ENCODE data around the gene PRKD2.
A peak's percentile ranks its signal among the peaks of the same experiment; 100 is the strongest.
"Not testable (repeated sequence)": the region's sequence is repeated elsewhere in the genome, so short reads cannot be mapped to it uniquely, and the experiment has no call there.

The PRKD2 gene

GRCh38 chr19:46717716-46718143 lies 816 bp upstream of the PRKD2 start:
- peaks cover 9% of the 10 kb centered on the region for H3K4me1 ChIP-seq (ENCODE audit: control insufficient read depth, insufficient read depth, low read length, unreplicated experiment)

GRCh38 chr19:46716672-46717033 lies 261 bp downstream of the PRKD2 start:
- peak overlapping the region; percentile 91 for H3K4me3 ChIP-seq (ENCODE audit: low read depth, low read length)
- peak overlapping the region; percentile 25 for H2AFZ ChIP-seq (ENCODE audit: low read length, unreplicated experiment)
- no peaks in the 10 kb centered on the region for H3K36me3 ChIP-seq (ENCODE audit: insufficient read depth, low read length)
- H3K27ac ChIP-seq (ENCODE audit: low read depth, low read length) = peak overlapping the region; percentile 34; the same call in 1 of the 2 replicates
- H3K79me2 ChIP-seq (ENCODE audit: control insufficient read depth, insufficient read depth, low read length, unreplicated experiment) = peaks cover 30% of the 10 kb centered on the region
- H3K4me1 ChIP-seq (ENCODE audit: control insufficient read depth, insufficient read depth, low read length, unreplicated experiment) = peaks cover 9% of the 10 kb centered on the region
- H3K27me3 ChIP-seq (ENCODE audit: insufficient read depth, low read length) = no peaks in the 10 kb centered on the region

More at GRCh38 chr19:46717716-46718143, 816 bp upstream of the PRKD2 start:
- Histone ChIP-seq H3K4me3 (ENCODE audit: low read depth, low read length) (peak overlapping the region; percentile 91), H2AFZ (ENCODE audit: low read length, unreplicated experiment) (no peak overlapping the region), H3K27ac (ENCODE audit: low read depth, low read length) (no peak overlapping the region), H3K27me3 (ENCODE audit: insufficient read depth, low read length) (no peaks in the 10 kb centered on the region), H3K36me3 (ENCODE audit: insufficient read depth, low read length) (no peaks in the 10 kb centered on the region), H3K79me2 (ENCODE audit: control insufficient read depth, insufficient read depth, low read length, unreplicated experiment) (peaks cover 30% of the 10 kb centered on the region)

GRCh38 chr19:46715975-46716671 lies 791 bp downstream of the PRKD2 start:
- H3K4me3 ChIP-seq (ENCODE audit: low read depth, low read length) = peak overlapping the region; percentile 91
- H3K36me3 ChIP-seq (ENCODE audit: insufficient read depth, low read length) = no peaks in the 10 kb centered on the region
- H3K4me1 ChIP-seq (ENCODE audit: control insufficient read depth, insufficient read depth, low read length, unreplicated experiment) = peaks cover 9% of the 10 kb centered on the region
- no peaks in the 10 kb centered on the region for H3K27me3 ChIP-seq (ENCODE audit: insufficient read depth, low read length)
- H3K79me2 ChIP-seq (ENCODE audit: control insufficient read depth, insufficient read depth, low read length, unreplicated experiment) = peaks cover 30% of the 10 kb centered on the region
- peak overlapping the region; percentile 25 for H2AFZ ChIP-seq (ENCODE audit: low read length, unreplicated experiment)
- H3K27ac ChIP-seq (ENCODE audit: low read depth, low read length) = peak overlapping the region; percentile 34; the same call in 1 of the 2 replicates

GRCh38 chr19:46715620-46715974 lies 1.3 kb downstream of the PRKD2 start:
- peak overlapping the region; percentile 59; the same call in 1 of the 2 replicates for H3K27ac ChIP-seq (ENCODE audit: low read depth, low read length)
- H3K4me1 ChIP-seq (ENCODE audit: control insufficient read depth, insufficient read depth, low read length, unreplicated experiment) = peaks cover 9% of the 10 kb centered on the region
- H3K79me2 ChIP-seq (ENCODE audit: control insufficient read depth, insufficient read depth, low read length, unreplicated experiment) = peaks cover 30% of the 10 kb centered on the region
- H3K4me3 ChIP-seq (ENCODE audit: low read depth, low read length) = peak overlapping the region; percentile 91
- no peaks in the 10 kb centered on the region for H3K27me3 ChIP-seq (ENCODE audit: insufficient read depth, low read length)
- H2AFZ ChIP-seq (ENCODE audit: low read length, unreplicated experiment) = no peak overlapping the region
- H3K36me3 ChIP-seq (ENCODE audit: insufficient read depth, low read length) = no peaks in the 10 kb centered on the region

GRCh38 chr19:46714444-46715106 lies 2.3 kb downstream of the PRKD2 start:
- Histone ChIP-seq H3K4me3 (ENCODE audit: low read depth, low read length) (peak overlapping the region; percentile 91), H3K27me3 (ENCODE audit: insufficient read depth, low read length) (no peaks in the 10 kb centered on the region), H2AFZ (ENCODE audit: low read length, unreplicated experiment) (no peak overlapping the region), H3K27ac (ENCODE audit: low read depth, low read length) (peak overlapping the region; percentile 59), H3K4me1 (ENCODE audit: control insufficient read depth, insufficient read depth, low read length, unreplicated experiment) (peaks cover 9% of the 10 kb centered on the region), H3K79me2 (ENCODE audit: control insufficient read depth, insufficient read depth, low read length, unreplicated experiment) (peaks cover 30% of the 10 kb centered on the region), H3K36me3 (ENCODE audit: insufficient read depth, low read length) (no peaks in the 10 kb centered on the region)

GRCh38 chr19:46713781-46714443 lies 3.0 kb downstream of the PRKD2 start:
- H3K27ac ChIP-seq (ENCODE audit: low read depth, low read length) = peak overlapping the region; percentile 59
- H3K4me3 ChIP-seq (ENCODE audit: low read depth, low read length) = peak overlapping the region; percentile 91
- H2AFZ ChIP-seq (ENCODE audit: low read length, unreplicated experiment) = peak overlapping the region; percentile 25
- peaks cover 9% of the 10 kb centered on the region for H3K4me1 ChIP-seq (ENCODE audit: control insufficient read depth, insufficient read depth, low read length, unreplicated experiment)
- H3K36me3 ChIP-seq (ENCODE audit: insufficient read depth, low read length) = no peaks in the 10 kb centered on the region
- H3K27me3 ChIP-seq (ENCODE audit: insufficient read depth, low read length) = no peaks in the 10 kb centered on the region
- peaks cover 30% of the 10 kb centered on the region for H3K79me2 ChIP-seq (ENCODE audit: control insufficient read depth, insufficient read depth, low read length, unreplicated experiment)

GRCh38 chr19:46712768-46713338 lies 4.1 kb downstream of the PRKD2 start:
- H3K4me3 ChIP-seq (ENCODE audit: low read depth, low read length); H3K27me3 ChIP-seq (ENCODE audit: insufficient read depth, low read length); H3K27ac ChIP-seq (ENCODE audit: low read depth, low read length); H2AFZ ChIP-seq (ENCODE audit: low read length, unreplicated experiment); H3K4me1 ChIP-seq (ENCODE audit: control insufficient read depth, insufficient read depth, low read length, unreplicated experiment); H3K36me3 ChIP-seq (ENCODE audit: insufficient read depth, low read length): not testable (repeated sequence)
- peaks cover 30% of the 10 kb centered on the region for H3K79me2 ChIP-seq (ENCODE audit: control insufficient read depth, insufficient read depth, low read length, unreplicated experiment)

- Histone ChIP-seq H2AFZ (ENCODE audit: low read length, unreplicated experiment) (no peak overlapping the region), H3K27me3 (ENCODE audit: insufficient read depth, low read length) (no peaks in the 10 kb centered on the region), H3K79me2 (ENCODE audit: control insufficient read depth, insufficient read depth, low read length, unreplicated experiment) (peaks cover 18% of the 10 kb centered on the region), H3K4me3 (ENCODE audit: low read depth, low read length) (no peak overlapping the region), H3K4me1 (ENCODE audit: control insufficient read depth, insufficient read depth, low read length, unreplicated experiment) (peaks cover 6% of the 10 kb centered on the region), H3K36me3 (ENCODE audit: insufficient read depth, low read length) (no peaks in the 10 kb centered on the region), H3K27ac (ENCODE audit: low read depth, low read length) (no peak overlapping the region)
Observed at GRCh38 chr19:46710687-46711086, 6.2 kb downstream of the PRKD2 start.

GRCh38 chr19:46704379-46705076 lies 12.4 kb downstream of the PRKD2 start:
- no peak overlapping the region for H3K27ac ChIP-seq (ENCODE audit: low read depth, low read length)
- no peaks in the 10 kb centered on the region for H3K79me2 ChIP-seq (ENCODE audit: control insufficient read depth, insufficient read depth, low read length, unreplicated experiment)
- no peaks in the 10 kb centered on the region for H3K27me3 ChIP-seq (ENCODE audit: insufficient read depth, low read length)
- H3K4me1 ChIP-seq (ENCODE audit: control insufficient read depth, insufficient read depth, low read length, unreplicated experiment) = no peaks in the 10 kb centered on the region
- H3K36me3 ChIP-seq (ENCODE audit: insufficient read depth, low read length) = no peaks in the 10 kb centered on the region
- no peak overlapping the region for H3K4me3 ChIP-seq (ENCODE audit: low read depth, low read length)
- H2AFZ ChIP-seq (ENCODE audit: low read length, unreplicated experiment) = no peak overlapping the region

GRCh38 chr19:46700704-46701103 lies 16.2 kb downstream of the PRKD2 start:
- no peak overlapping the region for H3K27ac ChIP-seq (ENCODE audit: low read depth, low read length)
- H3K27me3 ChIP-seq (ENCODE audit: insufficient read depth, low read length) = no peaks in the 10 kb centered on the region
- peaks cover 3% of the 10 kb centered on the region; the same call in 1 of the 2 replicates for H3K36me3 ChIP-seq (ENCODE audit: insufficient read depth, low read length)
- H3K4me3 ChIP-seq (ENCODE audit: low read depth, low read length) = no peak overlapping the region
- no peak overlapping the region for H2AFZ ChIP-seq (ENCODE audit: low read length, unreplicated experiment)
- no peaks in the 10 kb centered on the region for H3K79me2 ChIP-seq (ENCODE audit: control insufficient read depth, insufficient read depth, low read length, unreplicated experiment)
- H3K4me1 ChIP-seq (ENCODE audit: control insufficient read depth, insufficient read depth, low read length, unreplicated experiment) = no peaks in the 10 kb centered on the region

Data from ACC112 (cell line).